Neural progenitor cell (in vitro differentiated cells): ENCODE data around the gene AGO1. TPM values are rescaled to one million over a fixed set of nuclear protein-coding genes. Genes with fewer than 3 reads are reported as not detected.
"Not testable (repeated sequence)": the region's sequence is repeated elsewhere in the genome, so short reads cannot be mapped to it uniquely, and the experiment has no call there.

ENCODE experiments used
- DNase-seq: peaks from one replicate; pipeline ENCODE4 v3.0.0-alpha.2; 2016; ENCODE audit warnings: low spot score
- H2AFZ ChIP-seq: fragments of 200-600 bp; sonication (generic); replicated peaks from 2 replicates; pipeline ENCODE4 v1.6.1; 2016; ENCODE audit warnings: antibody characterized with exemption
- H3F3A ChIP-seq: fragments of 200-600 bp; sonication (generic); 2 replicates; pipeline ENCODE4 v1.6.1; 2016; ENCODE audit warnings: antibody characterized with exemption, low read depth
- H3K27ac ChIP-seq: fragments of 200-600 bp; sonication (generic); 2 replicates; pipeline ENCODE4 v1.5.1; 2016; ENCODE audit warnings: mild to moderate bottlenecking
- H3K27me3 ChIP-seq: fragments of 200-600 bp; sonication (generic); 2 replicates; pipeline ENCODE4 v1.6.1; 2016; ENCODE audit warnings: mild to moderate bottlenecking, moderate library complexity
- H3K36me3 ChIP-seq: fragments of 200-600 bp; sonication (generic); 2 replicates; pipeline ENCODE4 v1.5.1; 2016
- H3K4me1 ChIP-seq: fragments of 200-600 bp; sonication (generic); 2 replicates; pipeline ENCODE4 v1.6.1; 2016; ENCODE audit warnings: mixed run types
- H3K4me2 ChIP-seq: fragments of 200-600 bp; sonication (generic); 2 replicates; pipeline ENCODE4 v1.6.1; 2016
- H3K4me3 ChIP-seq: fragments of 200-600 bp; sonication (generic); 2 replicates; pipeline ENCODE4 v1.5.1; 2016
- H3K79me2 ChIP-seq: fragments of 200-600 bp; sonication (generic); 2 replicates; pipeline ENCODE4 v1.6.1; 2016; ENCODE audit warnings: low read depth
- H3K9ac ChIP-seq: fragments of 200-600 bp; sonication (generic); 2 replicates; pipeline ENCODE4 v1.6.1; 2016
- H3K9me3 ChIP-seq: fragments of 200-600 bp; sonication (generic); 2 replicates; pipeline ENCODE4 v1.5.1; 2016; ENCODE audit warnings: low read depth
- H4K20me1 ChIP-seq: fragments of 200-600 bp; sonication (generic); 2 replicates; pipeline ENCODE4 v1.6.1; 2016; ENCODE audit warnings: low read depth
- H3K27ac Mint-ChIP-seq: 3 replicates; pipeline ENCODE4 v1.8.0; 2021; ENCODE audit warnings: mixed read lengths
- H3K27me3 Mint-ChIP-seq: 2 replicates; pipeline ENCODE4 v1.8.0; 2022; ENCODE audit warnings: low read depth, mild to moderate bottlenecking, inconsistent platforms, moderate library complexity, mixed read lengths; ENCODE audit not compliant: insufficient read depth
- H3K36me3 Mint-ChIP-seq: 3 replicates; pipeline ENCODE4 v1.8.0; 2021; ENCODE audit warnings: mixed read lengths
- H3K4me1 Mint-ChIP-seq: 3 replicates; pipeline ENCODE4 v1.8.0; 2021; ENCODE audit warnings: mixed read lengths
- H3K4me3 Mint-ChIP-seq: 3 replicates; pipeline ENCODE4 v1.8.0; 2021; ENCODE audit warnings: mild to moderate bottlenecking, moderate library complexity, mixed read lengths
- H3K9me3 Mint-ChIP-seq: 3 replicates; pipeline ENCODE4 v1.8.0; 2020; ENCODE audit warnings: mixed read lengths
- CTCF ChIP-seq: fragments of 200-600 bp; sonication (generic); IDR thresholded peaks from 2 replicates; pipeline ENCODE4 v1.5.1; 2017; ENCODE audit warnings: antibody characterized with exemption, mild to moderate bottlenecking
- EZH2 ChIP-seq: fragments of 200-600 bp; sonication (generic); IDR thresholded peaks from 2 replicates; pipeline ENCODE4 v1.6.1; 2017; ENCODE audit warnings: antibody characterized with exemption, mild to moderate bottlenecking, moderate library complexity
- EZH2phosphoT487 ChIP-seq: fragments of 200-600 bp; sonication (generic); IDR thresholded peaks from 2 replicates; pipeline ENCODE4 v1.6.1; 2017; ENCODE audit warnings: antibody characterized with exemption
- total RNA-seq: library from RNA; depleted of rRNA; stranded (reverse); fragments of >200 nt; gene quantifications from 2 replicates; pipeline ENCODE4 v1.2.3, GENCODE V29; 2015; ENCODE audit warnings: low replicate concordance

Gene AGO1
- total RNA-seq, 1 donor from 2014 or later = 24.1 TPM

GRCh38 chr1:35959304-35959703 is 76.3 kb downstream of the AGO1 start:
- H3K36me3 Mint-ChIP-seq = peaks cover 2% of the 10 kb centered on the region

GRCh38 chr1:35962952-35963351 is 79.9 kb downstream of the AGO1 start:
- Mint-ChIP-seq H3K27me3 (no peaks in the 10 kb centered on the region), H3K4me3 (no peak overlapping the region), H3K36me3 (peaks cover 5% of the 10 kb centered on the region), H3K27ac (no peak overlapping the region), H3K4me1 (no peaks in the 10 kb centered on the region), H3K9me3 (no peaks in the 10 kb centered on the region)
- Histone ChIP-seq H3K9ac (no peak overlapping the region), H3K4me3 (no peak overlapping the region), H3K4me1 (no peaks in the 10 kb centered on the region), H3K79me2 (peaks cover 20% of the 10 kb centered on the region), H3K27ac (no peak overlapping the region), H3K27me3 (no peaks in the 10 kb centered on the region), H4K20me1 (peaks cover 4% of the 10 kb centered on the region), H3K4me2 (no peak overlapping the region), H3K9me3 (no peaks in the 10 kb centered on the region), H2AFZ (no peak overlapping the region), H3K36me3 (no peaks in the 10 kb centered on the region), H3F3A (no peaks in the 10 kb centered on the region)
- DNase-seq = no peak
- no peak for TF ChIP-seq CTCF
- no peak for TF ChIP-seq EZH2
- TF ChIP-seq EZH2phosphoT487 = no peak

More at GRCh38 chr1:35959304-35959703, 76.3 kb downstream of the AGO1 start:
- Histone ChIP-seq H3K9me3 (no peaks in the 10 kb centered on the region), H3K9ac (no peak overlapping the region), H3K4me3 (no peak overlapping the region), H3F3A (peaks cover 3% of the 10 kb centered on the region), H3K4me1 (no peaks in the 10 kb centered on the region), H3K36me3 (no peaks in the 10 kb centered on the region), H3K79me2 (peaks cover 16% of the 10 kb centered on the region), H2AFZ (no peak overlapping the region), H4K20me1 (peaks cover 4% of the 10 kb centered on the region), H3K27me3 (no peaks in the 10 kb centered on the region), H3K27ac (no peak overlapping the region), H3K4me2 (no peak overlapping the region)
- H3K27ac Mint-ChIP-seq = no peak overlapping the region
- no peak overlapping the region for H3K4me3 Mint-ChIP-seq
- no peaks in the 10 kb centered on the region for H3K27me3 Mint-ChIP-seq
- no peak for DNase-seq
- TF ChIP-seq EZH2phosphoT487 (no peak), EZH2 (no peak), CTCF (no peak)
- H3K4me1 Mint-ChIP-seq = no peaks in the 10 kb centered on the region
- no peaks in the 10 kb centered on the region for H3K9me3 Mint-ChIP-seq

- not testable (repeated sequence) for H3K4me1 Mint-ChIP-seq, H3K4me3 Mint-ChIP-seq, H3K27ac Mint-ChIP-seq, H3K4me2 ChIP-seq, H3K4me1 ChIP-seq, H3K36me3 ChIP-seq, H3K4me3 ChIP-seq, DNase-seq, H3F3A ChIP-seq, H3K27ac ChIP-seq, H3K27me3 ChIP-seq, H3K9me3 Mint-ChIP-seq, H3K9me3 ChIP-seq, H2AFZ ChIP-seq, H3K9ac ChIP-seq, H3K27me3 Mint-ChIP-seq, H4K20me1 ChIP-seq
- peaks cover 20% of the 10 kb centered on the region for H3K79me2 ChIP-seq
- H3K36me3 Mint-ChIP-seq = peaks cover 15% of the 10 kb centered on the region
Measured at GRCh38 chr1:35964277-35964676, 81.3 kb downstream of the AGO1 start.

- Histone ChIP-seq H2AFZ (no peak overlapping the region), H3K9ac (no peak overlapping the region), H3K9me3 (no peaks in the 10 kb centered on the region), H3K27ac (no peak overlapping the region), H3K79me2 (peaks cover 22% of the 10 kb centered on the region), H3F3A (no peaks in the 10 kb centered on the region), H4K20me1 (no peaks in the 10 kb centered on the region), H3K27me3 (no peaks in the 10 kb centered on the region), H3K4me3 (no peak overlapping the region), H3K4me1 (no peaks in the 10 kb centered on the region), H3K36me3 (no peaks in the 10 kb centered on the region), H3K4me2 (no peak overlapping the region)
- Mint-ChIP-seq H3K4me3 (no peak overlapping the region), H3K9me3 (no peaks in the 10 kb centered on the region), H3K4me1 (no peaks in the 10 kb centered on the region), H3K36me3 (peaks cover 18% of the 10 kb centered on the region), H3K27me3 (no peaks in the 10 kb centered on the region), H3K27ac (no peak overlapping the region)
- DNase-seq = no peak
- TF ChIP-seq EZH2 (no peak), EZH2phosphoT487 (no peak), CTCF (no peak)
Measured at GRCh38 chr1:35968396-35968795, 85.4 kb downstream of the AGO1 start.
